ENCODE results near the gene CEP128. TPM values are rescaled to one million over a fixed set of nuclear protein-coding genes. Genes with fewer than 3 reads are reported as not detected.

Gene CEP128
- polyA plus RNA-seq, 1 of the 3 experiments (the other 2 are of a cell fraction), result 1.2 TPM

DNA sequence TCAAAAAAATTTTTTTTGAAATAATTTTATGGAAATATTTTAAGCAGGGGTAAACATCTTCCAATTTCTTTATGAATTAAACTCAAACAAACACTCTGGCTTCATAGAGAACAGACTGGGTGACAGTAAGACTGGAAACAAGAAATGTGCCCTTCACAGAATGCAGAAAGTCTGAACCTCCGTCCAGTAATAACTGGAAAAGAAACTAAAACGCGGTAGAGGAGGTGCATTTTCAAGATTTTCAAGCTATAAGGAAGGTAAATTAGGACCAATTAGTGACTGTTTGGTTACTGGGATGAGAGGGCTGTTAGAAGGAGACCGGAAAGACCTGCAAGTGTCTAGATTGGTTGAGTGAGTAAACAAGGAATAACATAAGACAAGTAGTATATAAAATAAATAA is 245.7 kb downstream of the CEP128 start:
- 94% methylated on average over 4 of the region's 4 CpGs for WGBS (ENCODE audit: low lambda C conversion rate)
- Histone ChIP-seq H3F3A (replicated peaks; ENCODE audit: insufficient read depth) (no peaks in the 10 kb centered on the region), H3K4me2 (no peak overlapping the region), H3K4me1 (ENCODE audit: control insufficient read depth in 1 of 2, insufficient read depth in 2 of 2, low read depth in 1 of 2, low read length in 1 of 2) (no peaks in the 10 kb centered on the region; a peak in 1 of 4 replicates), H3K4me3 (ENCODE audit: low read depth in 2 of 2, low read length in 1 of 2) (no peak overlapping the region), H3K27me3 (ENCODE audit: insufficient read depth) (no peaks in the 10 kb centered on the region), H3K27ac (ENCODE audit: low read depth in 2 of 2, low read length in 1 of 2) (no peak overlapping the region), H2AFZ (ENCODE audit: low read depth) (no peak overlapping the region), H3K79me2 (ENCODE audit: insufficient read depth) (no peaks in the 10 kb centered on the region), H3K36me3 (replicated peaks in 1 of 2; ENCODE audit: control insufficient read depth in 1 of 2, insufficient read depth in 2 of 2, low read length in 1 of 2) (no peaks in the 10 kb centered on the region), H3K9ac (no peak overlapping the region), H4K20me1 (ENCODE audit: insufficient read depth) (no peaks in the 10 kb centered on the region), H3K9me2 (no peaks in the 10 kb centered on the region), H3K9me3 (no peaks in the 10 kb centered on the region)
- TF ChIP-seq, protein P1, sequence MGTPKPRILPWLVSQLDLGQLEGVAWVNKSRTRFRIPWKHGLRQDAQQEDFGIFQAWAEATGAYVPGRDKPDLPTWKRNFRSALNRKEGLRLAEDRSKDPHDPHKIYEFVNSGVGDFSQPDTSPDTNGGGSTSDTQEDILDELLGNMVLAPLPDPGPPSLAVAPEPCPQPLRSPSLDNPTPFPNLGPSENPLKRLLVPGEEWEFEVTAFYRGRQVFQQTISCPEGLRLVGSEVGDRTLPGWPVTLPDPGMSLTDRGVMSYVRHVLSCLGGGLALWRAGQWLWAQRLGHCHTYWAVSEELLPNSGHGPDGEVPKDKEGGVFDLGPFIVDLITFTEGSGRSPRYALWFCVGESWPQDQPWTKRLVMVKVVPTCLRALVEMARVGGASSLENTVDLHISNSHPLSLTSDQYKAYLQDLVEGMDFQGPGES (IDR thresholded peaks at IDR 0.05; ENCODE audit: low read depth, low read length), result no peak
- TF ChIP-seq POLR2AphosphoS5 (IDR thresholded peaks at IDR 0.05; ENCODE audit: low read depth, low read length) (no peak), RFX5 (IDR thresholded peaks at IDR 0.05; ENCODE audit: low read length) (no peak), SMC3 (IDR thresholded peaks at IDR 0.05; ENCODE audit: low read depth, low read length) (no peak), SIN3A (IDR thresholded peaks at IDR 0.05; ENCODE audit: borderline replicate concordance, low read depth, low read length) (no peak), EZH2phosphoT487 (IDR thresholded peaks at IDR 0.05; ENCODE audit: borderline replicate concordance, low read depth) (no peak), CTCF (IDR thresholded peaks at IDR 0.05) (no peak), EP300 (IDR thresholded peaks at IDR 0.05; ENCODE audit: borderline replicate concordance in 1 of 2, low read depth in 1 of 2, low read length in 1 of 2) (no peak), RXRA (IDR thresholded peaks at IDR 0.05; ENCODE audit: borderline replicate concordance, low read depth) (no peak), MEF2A (IDR thresholded peaks at IDR 0.05; ENCODE audit: borderline replicate concordance, low read depth) (no peak), USF1 (IDR thresholded peaks at IDR 0.05; ENCODE audit: borderline replicate concordance, low read depth) (no peak), RAD21 (IDR thresholded peaks at IDR 0.05; ENCODE audit: low read length) (no peak)
- TF ChIP-seq, protein P2, sequence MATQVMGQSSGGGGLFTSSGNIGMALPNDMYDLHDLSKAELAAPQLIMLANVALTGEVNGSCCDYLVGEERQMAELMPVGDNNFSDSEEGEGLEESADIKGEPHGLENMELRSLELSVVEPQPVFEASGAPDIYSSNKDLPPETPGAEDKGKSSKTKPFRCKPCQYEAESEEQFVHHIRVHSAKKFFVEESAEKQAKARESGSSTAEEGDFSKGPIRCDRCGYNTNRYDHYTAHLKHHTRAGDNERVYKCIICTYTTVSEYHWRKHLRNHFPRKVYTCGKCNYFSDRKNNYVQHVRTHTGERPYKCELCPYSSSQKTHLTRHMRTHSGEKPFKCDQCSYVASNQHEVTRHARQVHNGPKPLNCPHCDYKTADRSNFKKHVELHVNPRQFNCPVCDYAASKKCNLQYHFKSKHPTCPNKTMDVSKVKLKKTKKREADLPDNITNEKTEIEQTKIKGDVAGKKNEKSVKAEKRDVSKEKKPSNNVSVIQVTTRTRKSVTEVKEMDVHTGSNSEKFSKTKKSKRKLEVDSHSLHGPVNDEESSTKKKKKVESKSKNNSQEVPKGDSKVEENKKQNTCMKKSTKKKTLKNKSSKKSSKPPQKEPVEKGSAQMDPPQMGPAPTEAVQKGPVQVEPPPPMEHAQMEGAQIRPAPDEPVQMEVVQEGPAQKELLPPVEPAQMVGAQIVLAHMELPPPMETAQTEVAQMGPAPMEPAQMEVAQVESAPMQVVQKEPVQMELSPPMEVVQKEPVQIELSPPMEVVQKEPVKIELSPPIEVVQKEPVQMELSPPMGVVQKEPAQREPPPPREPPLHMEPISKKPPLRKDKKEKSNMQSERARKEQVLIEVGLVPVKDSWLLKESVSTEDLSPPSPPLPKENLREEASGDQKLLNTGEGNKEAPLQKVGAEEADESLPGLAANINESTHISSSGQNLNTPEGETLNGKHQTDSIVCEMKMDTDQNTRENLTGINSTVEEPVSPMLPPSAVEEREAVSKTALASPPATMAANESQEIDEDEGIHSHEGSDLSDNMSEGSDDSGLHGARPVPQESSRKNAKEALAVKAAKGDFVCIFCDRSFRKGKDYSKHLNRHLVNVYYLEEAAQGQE (IDR thresholded peaks at IDR 0.05; ENCODE audit: low read depth, low read length), result no peak
- DNase-seq, result no peak
- ChIA-PET POLR2A (no interaction called here), CTCF (no interaction called here)

All from SK-N-SH (cell line).